T-helper 2 cell (primary cell): ENCODE data around the gene TRIM10.
"Not testable (repeated sequence)": the region's sequence is repeated elsewhere in the genome, so short reads cannot be mapped to it uniquely, and the experiment has no call there.

Source experiments
- DNase-seq, 5 experiments: peaks; one replicate each; pipeline versions ENCODE4 v3.0.0 to v3.0.0-alpha.2; 2012 to 2022

Gene TRIM10

GRCh38 chr6:30127238-30128093, 33.5 kb downstream of the TRIM10 start:
- no peak for DNase-seq

DNA sequence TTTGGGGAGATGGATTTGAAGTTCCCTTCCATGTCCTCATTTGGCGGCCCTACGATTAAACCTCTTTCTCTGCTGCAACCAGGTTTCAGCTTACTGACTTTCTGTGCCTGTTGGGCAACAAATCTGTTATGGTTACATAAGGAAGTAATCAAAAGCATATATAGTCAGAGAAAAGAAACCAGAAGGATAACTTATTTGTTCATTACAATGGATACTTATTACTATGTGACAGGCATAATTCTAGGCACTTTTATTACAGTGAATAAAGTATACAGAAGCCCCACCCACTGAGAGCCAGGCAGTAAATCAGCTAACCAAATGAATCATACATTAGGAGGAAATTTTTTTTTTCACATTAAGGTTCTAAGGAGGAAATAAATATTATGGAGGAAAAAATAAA, 38.5 kb downstream of the TRIM10 start:
- no peak for DNase-seq

DNA sequence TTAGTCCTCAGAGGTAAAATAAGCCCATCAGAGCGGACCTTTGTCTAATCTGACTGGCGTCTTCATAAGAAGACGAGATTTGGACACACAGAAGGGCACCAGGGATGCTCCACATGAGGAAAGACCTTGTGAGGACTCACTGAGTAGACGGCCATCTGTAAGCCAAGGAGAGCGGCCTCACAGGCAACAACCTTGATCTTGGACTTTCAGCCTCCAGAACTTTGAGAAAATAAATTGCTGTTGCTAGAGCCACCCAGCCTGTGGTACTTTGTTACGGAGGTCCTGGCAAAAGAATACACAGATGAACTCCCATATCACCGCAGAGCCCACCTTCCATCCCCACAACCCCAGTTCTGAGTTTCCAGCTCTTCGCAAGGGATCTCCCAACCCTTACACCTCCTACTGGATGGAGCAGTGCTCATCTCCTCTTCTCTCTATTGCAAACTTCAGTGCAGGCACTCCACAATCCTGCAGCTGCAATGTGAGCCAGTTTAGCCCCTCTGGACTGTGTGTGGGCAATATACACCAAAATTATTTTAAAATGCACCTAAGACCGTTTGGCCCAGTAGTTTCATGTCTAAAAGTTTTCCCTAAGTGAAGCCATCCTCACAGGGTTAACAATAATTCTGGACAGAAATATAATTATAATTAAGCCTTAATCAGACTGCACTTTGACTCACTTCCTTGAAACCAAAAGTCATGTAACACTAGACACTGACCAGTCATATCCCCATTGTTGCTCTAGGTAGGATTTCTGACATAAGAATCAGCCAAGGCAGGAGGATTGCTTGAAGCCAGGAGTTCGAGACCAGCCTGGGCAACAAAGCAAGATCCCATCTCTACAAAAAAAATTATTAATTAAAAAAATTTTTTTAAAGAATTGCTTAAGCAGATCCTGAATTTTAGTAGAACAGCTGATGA, 39.3 kb downstream of the TRIM10 start:
- no peak for DNase-seq

- not testable (repeated sequence) for DNase-seq
Observed at GRCh38 chr6:30118691-30119090, 42.3 kb downstream of the TRIM10 start.

- no peak for DNase-seq
Observed at GRCh38 chr6:30116724-30117123, 44.3 kb downstream of the TRIM10 start.

DNA sequence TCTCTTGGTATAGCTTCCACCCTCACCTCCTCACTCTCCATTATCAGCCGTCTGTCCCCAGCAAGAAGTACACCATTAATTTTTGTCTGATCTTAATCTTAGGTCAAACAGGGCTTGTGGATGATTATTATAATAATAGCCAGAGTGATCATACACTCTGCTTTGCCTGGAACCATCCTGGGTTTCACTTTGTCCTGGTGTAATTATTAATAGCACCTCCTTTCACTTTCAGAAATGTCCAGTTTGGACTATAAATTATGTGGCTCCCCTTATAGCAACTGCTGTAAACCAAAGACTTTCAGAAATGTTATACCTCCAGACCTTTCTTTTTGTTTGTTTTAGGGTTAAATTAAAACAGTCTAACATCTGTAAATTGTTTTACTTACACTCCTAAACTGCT, 47.2 kb downstream of the TRIM10 start:
- no peak for DNase-seq

DNA sequence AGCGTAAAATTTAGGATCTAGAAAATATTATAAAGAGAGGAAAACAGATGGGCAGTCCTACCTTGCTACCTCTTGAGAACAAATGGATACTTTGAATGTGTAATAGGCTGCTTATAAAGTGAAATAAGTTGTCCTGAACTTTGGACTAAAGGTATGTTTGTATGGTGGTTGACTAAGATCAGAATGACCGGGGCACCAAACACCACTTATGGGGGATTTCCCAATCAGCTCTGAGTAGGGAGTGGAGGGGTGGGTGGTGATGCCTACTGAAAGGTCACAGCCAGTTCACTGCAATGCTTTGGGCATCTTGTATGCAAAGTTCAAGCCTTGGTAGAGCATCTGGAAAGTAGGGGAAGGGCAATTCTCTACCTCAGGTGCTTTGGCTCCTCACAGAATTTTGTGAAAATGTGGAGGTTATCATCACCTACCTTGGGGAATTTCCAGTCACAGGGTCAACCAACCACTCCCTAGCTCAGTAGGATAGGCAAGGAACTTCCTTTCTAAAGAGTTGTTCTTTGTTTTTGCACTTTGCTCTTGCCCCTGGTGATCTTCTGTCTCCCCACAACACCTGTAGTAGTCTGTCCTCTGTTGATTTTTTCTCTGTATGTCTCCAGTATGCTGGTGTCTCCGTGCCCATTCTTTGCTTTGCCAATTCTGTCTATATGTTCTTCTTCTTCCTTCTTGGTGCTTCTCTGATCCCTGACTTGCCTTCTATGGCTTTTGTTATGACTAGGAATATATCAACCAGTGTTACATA, 47.8 kb downstream of the TRIM10 start, which contains the start of gene TRIM31:
Gene TRIM31, minus strand, starts transcription at position 88 of the 757 bp plus-strand sequence. CDS start 285 bp downstream, outside the sequence.
- DNase-seq: no peak

DNA sequence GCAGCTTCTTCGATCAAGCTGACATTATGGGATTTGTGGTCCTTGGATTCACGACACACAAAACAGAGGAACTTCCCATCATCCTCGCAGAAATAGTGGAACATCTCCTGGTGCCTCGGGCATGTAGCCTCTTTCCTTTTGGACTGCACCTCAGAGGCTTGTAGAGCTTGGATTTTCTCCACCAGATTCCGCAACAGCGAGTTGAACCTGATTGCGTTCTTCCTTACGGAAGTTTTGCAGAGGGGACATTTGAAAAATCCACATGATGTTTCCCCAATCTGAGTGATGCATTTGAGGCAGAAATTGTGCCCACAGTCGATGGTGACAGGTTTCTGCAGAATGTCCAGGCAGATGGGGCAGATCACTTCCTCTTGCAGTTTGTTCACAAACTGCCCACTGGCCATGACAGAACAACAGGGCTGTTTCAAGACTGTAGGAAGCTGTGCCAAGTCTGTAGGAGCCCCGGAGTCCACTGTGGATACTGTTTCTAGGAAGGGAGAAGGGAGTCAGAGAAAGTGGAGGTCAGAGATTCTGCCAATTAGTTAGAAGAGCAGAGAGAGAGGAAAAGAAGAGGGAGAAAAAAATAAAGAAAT, 48.5 kb downstream of the TRIM10 start:
- DNase-seq: no peak

GRCh38 chr6:30111266-30111856, 49.6 kb downstream of the TRIM10 start:
- DNase-seq: no peak

GRCh38 chr6:30104661-30105060, 56.4 kb downstream of the TRIM10 start:
- DNase-seq: no peak

DNA sequence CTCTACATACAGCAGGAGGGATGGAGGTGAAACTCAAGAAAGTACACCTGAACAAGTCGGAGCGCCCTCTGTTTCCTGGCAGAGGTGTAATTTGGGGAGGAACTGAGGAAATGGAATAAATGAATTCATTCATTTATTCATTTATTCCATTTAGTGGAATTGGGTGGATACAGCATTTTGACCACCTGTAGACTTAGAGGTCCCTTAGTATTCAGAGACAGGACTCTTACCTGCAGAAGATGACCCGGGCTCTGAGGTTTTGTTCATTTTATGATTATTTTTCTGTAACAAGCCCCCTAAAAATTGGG, 57.2 kb downstream of the TRIM10 start:
- no peak for DNase-seq

- peak; percentile 49 to 84 (median 72) for DNase-seq
Observed at GRCh38 chr6:30102970-30103871, 57.8 kb downstream of the TRIM10 start.

- no peak for DNase-seq
Observed at GRCh38 chr6:30102414-30102969, 58.5 kb downstream of the TRIM10 start.
